Upper lobe of right lung (tissue), 1 donor: ENCODE results near the gene TENM4. TPM values are rescaled to one million over a fixed set of nuclear protein-coding genes. Genes with fewer than 3 reads are reported as not detected.

Experiments used
- ATAC-seq: fragments of 200-7000 bp; cut with Tn5 transposase; one replicate; pipeline ENCODE4 v1.9.1; 2020; ENCODE audit warnings: mild to moderate bottlenecking, moderate library complexity
- DNase-seq: peaks from one replicate; pipeline ENCODE4 v3.0.0-alpha.2; 2020
- H3K27ac ChIP-seq: fragments of 200-600 bp; one replicate; pipeline ENCODE4 v1.8.0; 2022
- H3K27me3 ChIP-seq: fragments of 200-600 bp; one replicate; pipeline ENCODE4 v1.8.0; 2022; ENCODE audit warnings: mild to moderate bottlenecking
- H3K36me3 ChIP-seq: fragments of 200-600 bp; one replicate; pipeline ENCODE4 v1.8.0; 2022
- H3K4me1 ChIP-seq: fragments of 200-600 bp; one replicate; pipeline ENCODE4 v1.8.0; 2022
- H3K4me3 ChIP-seq: fragments of 200-600 bp; one replicate; pipeline ENCODE4 v1.8.0; 2022; ENCODE audit warnings: mild to moderate bottlenecking
- H3K9me3 ChIP-seq: fragments of 200-600 bp; one replicate; pipeline ENCODE4 v1.8.0; 2022
- intact Hi-C: fragments of 100-400 bp; cut with DNase I; formaldehyde crosslinking; loops from one replicate; pipeline ENCODE4 v1.11.0; 2022
- total RNA-seq: library from RNA; stranded (reverse); fragmentation: NEBNext Ultra II Directional; extraction: Animal tissue kit (Norgen Biotek cat#: 25700); gene quantifications from one replicate; pipeline ENCODE4 v1.2.1, GENCODE V29; 2021
- TF ChIP-seq, protein P1 (sequence below): fragments of 200-600 bp; IDR thresholded peaks from one replicate; pipeline ENCODE4 v1.8.0; 2022; ENCODE audit warnings: antibody characterized with exemption
- donor health status: DM: no; HTN: yes; CAD: no; lungs with severe emphysema.

TENM4 gene
- total RNA-seq, 1 donor from 2014 or later: 4.3 TPM

DNA sequence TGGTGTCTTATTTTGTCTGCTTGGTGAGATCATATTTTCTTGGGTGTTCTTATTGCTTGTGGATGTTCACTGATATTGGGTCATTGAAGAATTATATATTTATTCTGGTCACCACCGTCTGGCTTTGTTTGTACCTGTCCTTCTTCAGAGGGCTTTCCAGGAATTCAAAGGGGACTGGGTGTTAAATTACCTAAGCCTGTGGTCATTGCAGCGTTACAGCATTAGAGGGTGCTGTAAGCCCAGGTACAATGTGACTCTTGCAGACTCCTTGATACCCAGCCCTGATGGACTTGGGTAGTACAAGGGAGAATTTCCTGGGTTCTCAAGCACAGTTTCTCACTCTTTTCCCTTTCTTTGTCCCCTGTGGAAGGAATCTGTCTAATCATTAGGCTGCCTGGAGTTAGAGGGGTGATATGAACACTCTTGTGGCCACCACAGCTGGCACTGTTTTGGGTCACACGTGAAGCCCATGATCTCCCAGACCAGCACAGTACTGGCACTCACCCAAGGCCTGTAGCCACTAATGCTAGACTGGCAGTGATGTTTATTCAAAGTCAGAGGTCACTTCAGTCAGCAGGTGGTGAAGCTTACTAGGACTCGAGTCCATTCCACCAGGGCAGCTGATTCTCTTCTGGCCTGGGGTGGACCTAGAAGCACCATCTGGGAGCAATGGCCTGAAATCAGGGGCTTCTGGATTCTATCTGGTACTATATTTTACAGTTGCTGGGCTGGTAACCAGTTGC is 810.1 kb downstream of the TENM4 start:
- intact Hi-C loops: no loop called here
- Histone ChIP-seq H3K27me3 (no peaks in the 10 kb centered on the region), H3K9me3 (no peaks in the 10 kb centered on the region), H3K4me3 (no peak overlapping the region), H3K36me3 (no peaks in the 10 kb centered on the region), H3K27ac (no peak overlapping the region), H3K4me1 (no peaks in the 10 kb centered on the region)
- no peak for DNase-seq
- no peak for ATAC-seq
- TF ChIP-seq, protein P1, sequence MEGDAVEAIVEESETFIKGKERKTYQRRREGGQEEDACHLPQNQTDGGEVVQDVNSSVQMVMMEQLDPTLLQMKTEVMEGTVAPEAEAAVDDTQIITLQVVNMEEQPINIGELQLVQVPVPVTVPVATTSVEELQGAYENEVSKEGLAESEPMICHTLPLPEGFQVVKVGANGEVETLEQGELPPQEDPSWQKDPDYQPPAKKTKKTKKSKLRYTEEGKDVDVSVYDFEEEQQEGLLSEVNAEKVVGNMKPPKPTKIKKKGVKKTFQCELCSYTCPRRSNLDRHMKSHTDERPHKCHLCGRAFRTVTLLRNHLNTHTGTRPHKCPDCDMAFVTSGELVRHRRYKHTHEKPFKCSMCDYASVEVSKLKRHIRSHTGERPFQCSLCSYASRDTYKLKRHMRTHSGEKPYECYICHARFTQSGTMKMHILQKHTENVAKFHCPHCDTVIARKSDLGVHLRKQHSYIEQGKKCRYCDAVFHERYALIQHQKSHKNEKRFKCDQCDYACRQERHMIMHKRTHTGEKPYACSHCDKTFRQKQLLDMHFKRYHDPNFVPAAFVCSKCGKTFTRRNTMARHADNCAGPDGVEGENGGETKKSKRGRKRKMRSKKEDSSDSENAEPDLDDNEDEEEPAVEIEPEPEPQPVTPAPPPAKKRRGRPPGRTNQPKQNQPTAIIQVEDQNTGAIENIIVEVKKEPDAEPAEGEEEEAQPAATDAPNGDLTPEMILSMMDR: no peak

DNA sequence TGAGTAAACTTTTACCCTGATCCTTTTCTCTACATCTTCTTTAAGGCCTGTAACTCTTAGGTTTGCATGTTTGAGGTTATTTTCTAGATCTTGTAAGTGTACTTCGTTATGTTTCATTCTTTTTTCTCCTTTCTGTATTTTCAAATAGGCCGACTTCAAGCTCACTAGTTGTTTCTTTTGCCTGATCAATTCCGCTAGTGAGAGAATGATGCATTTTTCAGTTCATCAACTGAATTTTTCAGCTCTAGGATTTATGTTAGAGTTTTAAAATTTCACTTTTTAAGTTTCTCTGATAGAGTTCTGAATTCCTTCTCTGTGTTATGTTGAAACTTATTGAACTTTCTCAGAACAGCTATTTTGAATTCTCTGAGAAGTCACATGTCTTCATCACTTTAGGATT is 810.7 kb downstream of the TENM4 start:
- H3K27ac ChIP-seq: no peak overlapping the region
- no peak for DNase-seq
- H3K4me1 ChIP-seq: no peaks in the 10 kb centered on the region
- no peaks in the 10 kb centered on the region for H3K27me3 ChIP-seq
- H3K9me3 ChIP-seq: no peaks in the 10 kb centered on the region
- intact Hi-C loops: no loop called here
- no peak overlapping the region for H3K4me3 ChIP-seq
- H3K36me3 ChIP-seq: no peaks in the 10 kb centered on the region
- TF ChIP-seq, protein P1: no peak
- no peak for ATAC-seq

DNA sequence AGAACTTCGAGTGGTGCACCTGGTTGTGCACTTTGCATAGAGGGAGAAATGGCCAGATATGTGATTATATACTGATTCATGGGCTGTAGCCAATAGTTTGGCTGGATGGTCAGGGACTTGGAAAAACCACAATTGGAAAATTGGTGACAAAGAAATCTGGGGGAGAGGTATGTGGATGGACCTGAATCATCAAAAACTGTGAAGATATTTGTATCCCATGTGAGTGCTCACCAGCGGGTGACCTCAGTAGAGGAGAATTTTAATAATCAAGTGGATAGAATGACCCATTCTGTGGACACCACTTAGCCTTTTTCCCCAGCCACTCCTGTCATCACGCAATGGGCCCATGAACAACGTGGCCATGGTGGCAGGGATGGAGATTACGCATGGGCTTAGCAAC is 818.2 kb downstream of the TENM4 start:
- TF ChIP-seq, protein P1: no peak
- ATAC-seq: no peak

DNA sequence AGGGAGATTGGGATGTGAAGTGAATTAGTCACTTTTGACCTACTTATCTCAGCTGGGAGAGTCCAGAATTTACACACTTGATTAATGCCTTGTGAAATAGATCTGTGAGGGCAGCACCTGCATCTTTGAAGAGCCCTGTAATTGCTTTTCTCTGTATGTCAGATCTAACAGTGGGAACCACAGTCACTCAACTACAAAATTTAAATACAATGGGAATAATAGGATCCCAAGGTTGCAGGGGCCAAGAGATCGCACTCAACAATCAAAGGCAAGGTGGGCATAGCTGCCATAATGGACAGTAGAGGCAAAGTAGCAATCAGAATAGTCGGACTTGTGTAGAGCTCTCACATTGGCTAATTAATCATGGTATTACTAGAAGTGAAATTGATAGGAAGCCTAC is 820.7 kb downstream of the TENM4 start:
- no peaks in the 10 kb centered on the region for H3K36me3 ChIP-seq
- DNase-seq (no peak), ATAC-seq (no peak)
- H3K27me3 ChIP-seq: no peaks in the 10 kb centered on the region
- TF ChIP-seq, protein P1: no peak
- no peak overlapping the region for H3K27ac ChIP-seq
- H3K9me3 ChIP-seq: peaks cover 6% of the 10 kb centered on the region
- H3K4me1 ChIP-seq: no peaks in the 10 kb centered on the region
- intact Hi-C loops: no loop called here
- no peak overlapping the region for H3K4me3 ChIP-seq

More for the DNA sequence above, 818.2 kb downstream of the TENM4 start:
- Histone ChIP-seq H3K36me3 (no peaks in the 10 kb centered on the region), H3K9me3 (peaks cover 6% of the 10 kb centered on the region), H3K27ac (no peak overlapping the region), H3K4me3 (no peak overlapping the region), H3K27me3 (no peaks in the 10 kb centered on the region), H3K4me1 (no peaks in the 10 kb centered on the region)
- DNase-seq: no peak
- intact Hi-C loops: no loop called here

DNA sequence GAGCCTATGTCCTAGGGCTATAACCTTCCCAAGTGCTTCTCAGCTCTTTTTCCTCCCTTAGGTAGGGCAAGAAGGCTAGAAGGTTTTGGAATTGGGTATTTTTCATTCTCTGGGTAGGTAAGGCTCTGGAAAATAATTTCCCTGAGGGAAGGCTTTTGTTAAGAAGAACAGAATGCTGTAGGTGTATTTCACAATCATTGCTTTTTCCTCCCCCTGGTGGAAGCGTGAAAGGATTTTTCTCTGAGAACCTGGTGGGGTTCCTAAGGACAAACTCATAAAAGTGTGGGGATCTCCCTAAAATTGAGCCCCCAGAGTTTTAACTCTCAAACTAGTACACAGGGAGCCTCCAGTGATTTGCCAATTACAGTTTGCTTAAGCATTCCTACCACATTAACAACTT is 825.1 kb downstream of the TENM4 start:
- H3K27ac ChIP-seq: no peak overlapping the region
- ATAC-seq (no peak), DNase-seq (no peak)
- no peaks in the 10 kb centered on the region for H3K36me3 ChIP-seq
- no peaks in the 10 kb centered on the region for H3K27me3 ChIP-seq
- peaks cover 6% of the 10 kb centered on the region for H3K9me3 ChIP-seq
- no peaks in the 10 kb centered on the region for H3K4me1 ChIP-seq
- intact Hi-C loops: no loop called here
- TF ChIP-seq, protein P1: no peak
- H3K4me3 ChIP-seq: no peak overlapping the region
